Lower leg skin (tissue), 3 donors: ENCODE results near the gene PPP2R5C.

Experiments used
- CTCF ChIP-seq, 3 donors: fragments of 450-650 bp; IDR thresholded peaks; one replicate each; pipeline ENCODE4 v1.5.1; 2016; ENCODE audit warnings: antibody characterized with exemption in 3 of 3, mild to moderate bottlenecking in 3 of 3, moderate library complexity in 2 of 3
- POLR2A ChIP-seq, 2 donors: fragments of 450-650 bp; IDR thresholded peaks; one replicate each; pipeline ENCODE4 v1.6.1; 2016 to 2017; ENCODE audit warnings: antibody characterized with exemption in 2 of 2, mild to moderate bottlenecking in 1 of 2, moderate library complexity in 1 of 2

GRCh38 chr14:101959277-101959676 is 197.8 kb downstream of the PPP2R5C start:
- no peak for TF ChIP-seq CTCF (IDR thresholded peaks at IDR 0.05)
- TF ChIP-seq POLR2A (IDR thresholded peaks at IDR 0.05) = no peak
